GM19463 (cell line): ENCODE results near the gene FRMPD4.

Source experiments
- ATAC-seq: cut with Tn5 transposase; IDR thresholded peaks from one replicate; pipeline ENCODE4 v1.9.1; 2021; ENCODE audit warnings: mild to moderate bottlenecking, moderate library complexity; ENCODE audit not compliant: unreplicated experiment

The FRMPD4 gene

GRCh38 chrX:12360383-12360782 is 222.1 kb downstream of the FRMPD4 start:
- no peak for ATAC-seq

- no peak for ATAC-seq
These were observed 222.8 kb downstream of the FRMPD4 start for GRCh38 chrX:12360986-12361598.

- no peak for ATAC-seq
These were observed 224.9 kb downstream of the FRMPD4 start for GRCh38 chrX:12363216-12363615.

GRCh38 chrX:12366440-12366839 is 228.2 kb downstream of the FRMPD4 start:
- ATAC-seq = no peak

GRCh38 chrX:12367254-12367653 is 229.0 kb downstream of the FRMPD4 start:
- no peak for ATAC-seq

GRCh38 chrX:12370497-12370986 is 232.3 kb downstream of the FRMPD4 start:
- no peak for ATAC-seq

- no peak for ATAC-seq
These were observed 233.8 kb downstream of the FRMPD4 start for GRCh38 chrX:12372111-12372510.

GRCh38 chrX:12374286-12374685 is 236.0 kb downstream of the FRMPD4 start:
- no peak for ATAC-seq

- ATAC-seq = no peak
These were observed 240.0 kb downstream of the FRMPD4 start for GRCh38 chrX:12378253-12378652.

GRCh38 chrX:12378706-12379105 is 240.4 kb downstream of the FRMPD4 start:
- ATAC-seq = no peak

- ATAC-seq = no peak
These were observed 241.4 kb downstream of the FRMPD4 start for GRCh38 chrX:12379671-12380070.

GRCh38 chrX:12383196-12383595 is 244.9 kb downstream of the FRMPD4 start:
- no peak for ATAC-seq

- ATAC-seq = no peak
These were observed 252.0 kb downstream of the FRMPD4 start for GRCh38 chrX:12390301-12390700.

- no peak for ATAC-seq
These were observed 258.3 kb downstream of the FRMPD4 start for GRCh38 chrX:12396584-12396983.

- ATAC-seq = no peak
These were observed 261.9 kb downstream of the FRMPD4 start for GRCh38 chrX:12400218-12400617.

GRCh38 chrX:12401252-12401651 is 263.0 kb downstream of the FRMPD4 start:
- ATAC-seq = no peak

GRCh38 chrX:12403474-12404082 is 265.3 kb downstream of the FRMPD4 start:
- no peak for ATAC-seq

GRCh38 chrX:12405306-12405705 is 267.0 kb downstream of the FRMPD4 start:
- ATAC-seq = no peak

- ATAC-seq = no peak
These were observed 272.2 kb downstream of the FRMPD4 start for GRCh38 chrX:12410523-12410922.

GRCh38 chrX:12411831-12412230 is 273.6 kb downstream of the FRMPD4 start:
- no peak for ATAC-seq

GRCh38 chrX:12412561-12412960 is 274.3 kb downstream of the FRMPD4 start:
- no peak for ATAC-seq

- no peak for ATAC-seq
These were observed 281.3 kb downstream of the FRMPD4 start for GRCh38 chrX:12419591-12419990.

GRCh38 chrX:12421918-12422317 is 283.6 kb downstream of the FRMPD4 start:
- no peak for ATAC-seq
